ENCODE measurements around the gene VMP1. TPM values are rescaled to one million over a fixed set of nuclear protein-coding genes. Genes with fewer than 3 reads are reported as not detected.

Gene VMP1
- total and polyA plus RNA-seq, 2 of the 13 experiments (the other 11 are each of a cell fraction or from before 2014, with no cell fraction given): 186 to 271 TPM

DNA sequence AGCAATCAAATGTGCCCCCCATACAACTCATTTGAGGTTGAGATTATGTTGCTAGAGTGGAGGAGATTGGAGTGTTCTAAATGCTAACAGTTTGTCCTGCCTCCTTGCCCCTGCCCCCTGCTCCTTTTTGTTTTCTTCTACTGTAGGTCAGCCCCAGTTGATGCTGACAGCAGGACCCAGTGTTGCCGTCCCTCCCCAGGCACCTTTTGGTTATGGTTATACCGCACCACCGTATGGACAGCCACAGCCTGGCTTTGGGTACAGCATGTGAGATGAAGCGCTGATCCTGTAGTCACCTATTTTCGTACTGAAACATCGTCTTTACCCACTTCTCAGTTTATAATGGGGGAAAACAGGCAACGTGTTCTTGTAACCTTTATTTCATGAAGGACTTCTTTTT lies 13.9 kb upstream of the VMP1 start:
- WGBS (ENCODE audit: low lambda C conversion rate): 96% methylated on average over 7 of the region's 7 CpGs
- POLR2A ChIA-PET: interaction anchor here (2.1 kb wide), 1 partner anchor 13 kb away, joined by 6 read pairs; the partner anchor contains the start of genes PTRH2 and VMP1
- FAIRE-seq (no peak), ATAC-seq (no peak; the same call in 2 of the 3 replicates), DNase-seq (ENCODE audit: low spot score) (no peak)
- Histone ChIP-seq H2AFZ (ENCODE audit: low read length) (no peak overlapping the region), H3K4me3 (replicated peaks in 1 of 3; ENCODE audit: insufficient read depth in 1 of 3, low read depth in 2 of 3, low read length in 3 of 3) (no peak overlapping the region), H3K36me3 (replicated peaks in 1 of 2; ENCODE audit: control insufficient read depth in 1 of 2, insufficient read depth in 2 of 2, low read length in 2 of 2) (peaks cover 31 to 77% of the 10 kb centered on the region in 2 experiments), H3K4me1 (ENCODE audit: insufficient read depth, low read length) (peaks cover 41% of the 10 kb centered on the region), H3K27ac (ENCODE audit: extremely low read length, insufficient read depth, low read length) (peak overlapping the region; percentile 1), H3K9ac (ENCODE audit: insufficient read depth, low read depth, low read length) (no peak overlapping the region), H3K27me3 (ENCODE audit: control insufficient read depth in 1 of 2, insufficient read depth in 2 of 2, low read length in 2 of 2) (no peaks in the 10 kb centered on the region), H3K9me3 (ENCODE audit: low read length) (no peaks in the 10 kb centered on the region), H3K79me2 (ENCODE audit: insufficient read depth, low read length) (peaks cover 27% of the 10 kb centered on the region), H4K20me1 (ENCODE audit: insufficient read depth, low read length) (peaks cover 25% of the 10 kb centered on the region), H3K4me2 (ENCODE audit: low read depth, low read length) (no peak overlapping the region)
- TF ChIP-seq, protein P1, sequence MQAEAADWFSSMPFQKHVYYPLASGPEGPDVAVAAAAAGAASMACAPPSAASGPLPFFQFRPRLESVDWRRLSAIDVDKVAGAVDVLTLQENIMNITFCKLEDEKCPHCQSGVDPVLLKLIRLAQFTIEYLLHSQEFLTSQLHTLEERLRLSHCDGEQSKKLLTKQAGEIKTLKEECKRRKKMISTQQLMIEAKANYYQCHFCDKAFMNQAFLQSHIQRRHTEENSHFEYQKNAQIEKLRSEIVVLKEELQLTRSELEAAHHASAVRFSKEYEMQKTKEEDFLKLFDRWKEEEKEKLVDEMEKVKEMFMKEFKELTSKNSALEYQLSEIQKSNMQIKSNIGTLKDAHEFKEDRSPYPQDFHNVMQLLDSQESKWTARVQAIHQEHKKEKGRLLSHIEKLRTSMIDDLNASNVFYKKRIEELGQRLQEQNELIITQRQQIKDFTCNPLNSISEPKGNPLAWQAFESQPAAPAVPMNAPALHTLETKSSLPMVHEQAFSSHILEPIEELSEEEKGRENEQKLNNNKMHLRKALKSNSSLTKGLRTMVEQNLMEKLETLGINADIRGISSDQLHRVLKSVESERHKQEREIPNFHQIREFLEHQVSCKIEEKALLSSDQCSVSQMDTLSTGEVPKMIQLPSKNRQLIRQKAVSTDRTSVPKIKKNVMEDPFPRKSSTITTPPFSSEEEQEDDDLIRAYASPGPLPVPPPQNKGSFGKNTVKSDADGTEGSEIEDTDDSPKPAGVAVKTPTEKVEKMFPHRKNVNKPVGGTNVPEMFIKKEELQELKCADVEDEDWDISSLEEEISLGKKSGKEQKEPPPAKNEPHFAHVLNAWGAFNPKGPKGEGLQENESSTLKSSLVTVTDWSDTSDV (CRISPR knock-in tag; IDR thresholded peaks at IDR 0.05): no peak
- peak; percentile 73 for TF ChIP-seq RBM22 (optimal IDR thresholded peaks at IDR 0.05; ENCODE audit: low read length)
- no TSS peak for BruUV-seq (replicated peaks)
- in situ Hi-C loops (cut with HindIII; ENCODE audit: extremely low pct_ligation_motif_present, low pct_unique_long_range_greater_than_20kb): no loop called here
- CTCF ChIA-PET (ENCODE audit: low intra/inter-chr PET ratio, low total read pairs): no interaction called here
- intact Hi-C loops (cut with micrococcal nuclease; ENCODE audit: unreplicated experiment): no loop called here

DNA sequence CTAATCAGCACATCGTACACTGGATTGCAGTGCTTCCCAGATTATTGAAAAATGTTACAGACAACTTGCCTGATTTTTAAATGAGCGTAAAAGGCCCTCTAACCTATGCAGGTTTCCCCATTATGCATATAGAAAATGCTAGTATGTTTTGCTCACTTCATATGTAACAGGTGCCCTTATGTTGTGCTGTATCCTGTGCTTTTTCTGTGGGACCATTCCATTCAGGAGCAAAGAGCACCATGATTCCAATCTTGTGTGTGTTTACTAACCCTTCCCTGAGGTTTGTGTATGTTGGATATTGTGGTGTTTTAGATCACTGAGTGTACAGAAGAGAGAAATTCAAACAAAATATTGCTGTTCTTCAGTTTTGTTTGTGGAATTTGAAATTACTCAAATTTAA lies 13.1 kb upstream of the VMP1 start:
- Histone ChIP-seq H3K27me3 (ENCODE audit: control insufficient read depth in 1 of 2, insufficient read depth in 2 of 2, low read length in 2 of 2) (no peaks in the 10 kb centered on the region), H3K4me1 (ENCODE audit: insufficient read depth, low read length) (peaks cover 48% of the 10 kb centered on the region), H3K36me3 (replicated peaks in 1 of 2; ENCODE audit: control insufficient read depth in 1 of 2, insufficient read depth in 2 of 2, low read length in 2 of 2) (peaks cover 34 to 78% of the 10 kb centered on the region in 2 experiments), H3K79me2 (ENCODE audit: insufficient read depth, low read length) (peaks cover 35% of the 10 kb centered on the region), H3K9me3 (ENCODE audit: low read length) (no peaks in the 10 kb centered on the region), H3K4me2 (ENCODE audit: low read depth, low read length) (no peak overlapping the region), H3K27ac (ENCODE audit: extremely low read length, insufficient read depth, low read length) (peak overlapping the region; percentile 19), H4K20me1 (ENCODE audit: insufficient read depth, low read length) (peaks cover 33% of the 10 kb centered on the region), H3K9ac (ENCODE audit: insufficient read depth, low read depth, low read length) (no peak overlapping the region), H2AFZ (ENCODE audit: low read length) (no peak overlapping the region), H3K4me3 (replicated peaks in 1 of 3; ENCODE audit: insufficient read depth in 1 of 3, low read depth in 2 of 3, low read length in 3 of 3) (no peak overlapping the region)
- in situ Hi-C loops (cut with HindIII; ENCODE audit: extremely low pct_ligation_motif_present, low pct_unique_long_range_greater_than_20kb) (no loop called here), intact Hi-C loops (cut with micrococcal nuclease; ENCODE audit: unreplicated experiment) (no loop called here)
- no TSS peak for BruUV-seq (replicated peaks)
- ATAC-seq (peak; percentile 25; the same call in 2 of the 3 replicates), DNase-seq (ENCODE audit: low spot score) (no peak), FAIRE-seq (no peak)
- 99% methylated on average over 2 of the region's 2 CpGs for WGBS (ENCODE audit: low lambda C conversion rate)
- CTCF ChIA-PET (ENCODE audit: low intra/inter-chr PET ratio, low total read pairs): no interaction called here
- POLR2A ChIA-PET: interaction anchor here (2.1 kb wide), 1 partner anchor 13 kb away, joined by 6 read pairs; the partner anchor contains the start of genes PTRH2 and VMP1
- TF ChIP-seq SKI (IDR thresholded peaks at IDR 0.05; ENCODE audit: partially characterized antibody): no peak
- TF ChIP-seq, protein P2, sequence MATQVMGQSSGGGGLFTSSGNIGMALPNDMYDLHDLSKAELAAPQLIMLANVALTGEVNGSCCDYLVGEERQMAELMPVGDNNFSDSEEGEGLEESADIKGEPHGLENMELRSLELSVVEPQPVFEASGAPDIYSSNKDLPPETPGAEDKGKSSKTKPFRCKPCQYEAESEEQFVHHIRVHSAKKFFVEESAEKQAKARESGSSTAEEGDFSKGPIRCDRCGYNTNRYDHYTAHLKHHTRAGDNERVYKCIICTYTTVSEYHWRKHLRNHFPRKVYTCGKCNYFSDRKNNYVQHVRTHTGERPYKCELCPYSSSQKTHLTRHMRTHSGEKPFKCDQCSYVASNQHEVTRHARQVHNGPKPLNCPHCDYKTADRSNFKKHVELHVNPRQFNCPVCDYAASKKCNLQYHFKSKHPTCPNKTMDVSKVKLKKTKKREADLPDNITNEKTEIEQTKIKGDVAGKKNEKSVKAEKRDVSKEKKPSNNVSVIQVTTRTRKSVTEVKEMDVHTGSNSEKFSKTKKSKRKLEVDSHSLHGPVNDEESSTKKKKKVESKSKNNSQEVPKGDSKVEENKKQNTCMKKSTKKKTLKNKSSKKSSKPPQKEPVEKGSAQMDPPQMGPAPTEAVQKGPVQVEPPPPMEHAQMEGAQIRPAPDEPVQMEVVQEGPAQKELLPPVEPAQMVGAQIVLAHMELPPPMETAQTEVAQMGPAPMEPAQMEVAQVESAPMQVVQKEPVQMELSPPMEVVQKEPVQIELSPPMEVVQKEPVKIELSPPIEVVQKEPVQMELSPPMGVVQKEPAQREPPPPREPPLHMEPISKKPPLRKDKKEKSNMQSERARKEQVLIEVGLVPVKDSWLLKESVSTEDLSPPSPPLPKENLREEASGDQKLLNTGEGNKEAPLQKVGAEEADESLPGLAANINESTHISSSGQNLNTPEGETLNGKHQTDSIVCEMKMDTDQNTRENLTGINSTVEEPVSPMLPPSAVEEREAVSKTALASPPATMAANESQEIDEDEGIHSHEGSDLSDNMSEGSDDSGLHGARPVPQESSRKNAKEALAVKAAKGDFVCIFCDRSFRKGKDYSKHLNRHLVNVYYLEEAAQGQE (IDR thresholded peaks at IDR 0.05; ENCODE audit: borderline replicate concordance in 1 of 2, low read depth in 1 of 2, low read length in 2 of 2): no peak
- no peak for TF ChIP-seq ZNF788 (CRISPR knock-in tag; IDR thresholded peaks at IDR 0.05; ENCODE audit: borderline replicate concordance)
- TF ChIP-seq NPAS2 (CRISPR knock-in tag; IDR thresholded peaks at IDR 0.05; ENCODE audit: borderline replicate concordance): no peak
- TF ChIP-seq, protein P3, sequence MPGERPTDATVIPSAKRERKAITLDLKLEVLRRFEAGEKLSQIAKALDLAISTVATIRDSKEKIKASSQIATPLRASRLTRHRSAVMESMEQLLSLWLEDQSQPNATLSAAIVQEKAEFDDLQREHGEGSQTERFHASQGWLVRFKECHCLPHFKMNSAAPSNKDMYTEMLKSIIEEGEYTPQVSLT (CRISPR knock-in tag; IDR thresholded peaks at IDR 0.05; ENCODE audit: borderline replicate concordance, low read depth): no peak
- no peak for TF ChIP-seq KAT8 (CRISPR knock-in tag; IDR thresholded peaks at IDR 0.05)
- no peak for TF ChIP-seq SMAD3 (CRISPR knock-in tag; IDR thresholded peaks at IDR 0.05)
- no peak for TF ChIP-seq KAT7 (CRISPR knock-in tag; IDR thresholded peaks at IDR 0.05; ENCODE audit: borderline replicate concordance)
- TF ChIP-seq, protein P4, sequence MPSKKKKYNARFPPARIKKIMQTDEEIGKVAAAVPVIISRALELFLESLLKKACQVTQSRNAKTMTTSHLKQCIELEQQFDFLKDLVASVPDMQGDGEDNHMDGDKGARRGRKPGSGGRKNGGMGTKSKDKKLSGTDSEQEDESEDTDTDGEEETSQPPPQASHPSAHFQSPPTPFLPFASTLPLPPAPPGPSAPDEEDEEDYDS (CRISPR knock-in tag; IDR thresholded peaks at IDR 0.05): no peak
